Activated CD8-positive, alpha-beta memory T cell treated with anti-CD3 and anti-CD28 coated beads, Interleukin-2, amount 50 U/mL, for 1 hour (primary cell): ENCODE results near the gene MAPK8IP3.

Source experiments
- DNase-seq: peaks from one replicate; pipeline ENCODE4 v3.0.0-alpha.2; 2020; ENCODE audit errors: extremely low read depth

The MAPK8IP3 gene, protein sequence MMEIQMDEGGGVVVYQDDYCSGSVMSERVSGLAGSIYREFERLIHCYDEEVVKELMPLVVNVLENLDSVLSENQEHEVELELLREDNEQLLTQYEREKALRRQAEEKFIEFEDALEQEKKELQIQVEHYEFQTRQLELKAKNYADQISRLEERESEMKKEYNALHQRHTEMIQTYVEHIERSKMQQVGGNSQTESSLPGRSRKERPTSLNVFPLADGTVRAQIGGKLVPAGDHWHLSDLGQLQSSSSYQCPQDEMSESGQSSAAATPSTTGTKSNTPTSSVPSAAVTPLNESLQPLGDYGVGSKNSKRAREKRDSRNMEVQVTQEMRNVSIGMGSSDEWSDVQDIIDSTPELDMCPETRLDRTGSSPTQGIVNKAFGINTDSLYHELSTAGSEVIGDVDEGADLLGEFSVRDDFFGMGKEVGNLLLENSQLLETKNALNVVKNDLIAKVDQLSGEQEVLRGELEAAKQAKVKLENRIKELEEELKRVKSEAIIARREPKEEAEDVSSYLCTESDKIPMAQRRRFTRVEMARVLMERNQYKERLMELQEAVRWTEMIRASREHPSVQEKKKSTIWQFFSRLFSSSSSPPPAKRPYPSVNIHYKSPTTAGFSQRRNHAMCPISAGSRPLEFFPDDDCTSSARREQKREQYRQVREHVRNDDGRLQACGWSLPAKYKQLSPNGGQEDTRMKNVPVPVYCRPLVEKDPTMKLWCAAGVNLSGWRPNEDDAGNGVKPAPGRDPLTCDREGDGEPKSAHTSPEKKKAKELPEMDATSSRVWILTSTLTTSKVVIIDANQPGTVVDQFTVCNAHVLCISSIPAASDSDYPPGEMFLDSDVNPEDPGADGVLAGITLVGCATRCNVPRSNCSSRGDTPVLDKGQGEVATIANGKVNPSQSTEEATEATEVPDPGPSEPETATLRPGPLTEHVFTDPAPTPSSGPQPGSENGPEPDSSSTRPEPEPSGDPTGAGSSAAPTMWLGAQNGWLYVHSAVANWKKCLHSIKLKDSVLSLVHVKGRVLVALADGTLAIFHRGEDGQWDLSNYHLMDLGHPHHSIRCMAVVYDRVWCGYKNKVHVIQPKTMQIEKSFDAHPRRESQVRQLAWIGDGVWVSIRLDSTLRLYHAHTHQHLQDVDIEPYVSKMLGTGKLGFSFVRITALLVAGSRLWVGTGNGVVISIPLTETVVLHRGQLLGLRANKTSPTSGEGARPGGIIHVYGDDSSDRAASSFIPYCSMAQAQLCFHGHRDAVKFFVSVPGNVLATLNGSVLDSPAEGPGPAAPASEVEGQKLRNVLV (N-terminal part only)

DNA sequence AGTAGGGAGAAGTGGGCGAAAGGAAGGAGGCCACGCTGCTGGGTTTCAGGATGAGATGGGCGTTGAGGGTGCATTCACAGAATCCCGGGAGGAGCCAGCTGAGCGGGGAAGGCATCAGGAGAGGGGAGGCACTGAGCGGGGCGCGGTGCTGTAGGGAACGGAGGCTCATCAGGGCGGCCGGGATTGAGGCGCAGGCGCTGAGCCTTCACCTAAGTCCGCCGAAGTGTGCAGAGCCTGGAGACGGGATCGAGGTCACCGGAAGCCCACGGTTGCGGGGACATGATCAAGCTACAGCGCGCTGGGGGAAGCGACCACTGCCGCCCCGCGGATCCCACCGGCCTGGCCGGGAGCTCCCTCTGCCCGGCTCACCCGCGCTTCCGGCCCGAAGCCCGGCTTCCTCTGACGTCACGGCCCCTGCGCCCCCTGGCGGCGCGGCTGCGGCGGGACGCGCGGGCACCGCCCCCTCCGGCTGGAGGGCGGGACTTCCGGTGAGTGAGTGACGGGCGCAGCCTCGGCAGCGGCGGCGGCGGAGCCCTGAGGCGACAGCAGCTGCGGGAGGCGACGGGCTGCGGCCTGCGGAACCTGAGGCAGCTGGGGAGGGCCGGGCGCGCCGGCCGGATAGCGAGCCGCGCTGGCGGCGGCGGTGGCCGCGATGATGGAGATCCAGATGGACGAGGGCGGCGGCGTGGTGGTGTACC, at the start of gene MAPK8IP3:
Gene MAPK8IP3 (plus strand): TSS at position 508 of the 698 bp plus-strand sequence. CDS start 145 bp downstream, at position 653.
- peak; percentile 55 for DNase-seq

DNA sequence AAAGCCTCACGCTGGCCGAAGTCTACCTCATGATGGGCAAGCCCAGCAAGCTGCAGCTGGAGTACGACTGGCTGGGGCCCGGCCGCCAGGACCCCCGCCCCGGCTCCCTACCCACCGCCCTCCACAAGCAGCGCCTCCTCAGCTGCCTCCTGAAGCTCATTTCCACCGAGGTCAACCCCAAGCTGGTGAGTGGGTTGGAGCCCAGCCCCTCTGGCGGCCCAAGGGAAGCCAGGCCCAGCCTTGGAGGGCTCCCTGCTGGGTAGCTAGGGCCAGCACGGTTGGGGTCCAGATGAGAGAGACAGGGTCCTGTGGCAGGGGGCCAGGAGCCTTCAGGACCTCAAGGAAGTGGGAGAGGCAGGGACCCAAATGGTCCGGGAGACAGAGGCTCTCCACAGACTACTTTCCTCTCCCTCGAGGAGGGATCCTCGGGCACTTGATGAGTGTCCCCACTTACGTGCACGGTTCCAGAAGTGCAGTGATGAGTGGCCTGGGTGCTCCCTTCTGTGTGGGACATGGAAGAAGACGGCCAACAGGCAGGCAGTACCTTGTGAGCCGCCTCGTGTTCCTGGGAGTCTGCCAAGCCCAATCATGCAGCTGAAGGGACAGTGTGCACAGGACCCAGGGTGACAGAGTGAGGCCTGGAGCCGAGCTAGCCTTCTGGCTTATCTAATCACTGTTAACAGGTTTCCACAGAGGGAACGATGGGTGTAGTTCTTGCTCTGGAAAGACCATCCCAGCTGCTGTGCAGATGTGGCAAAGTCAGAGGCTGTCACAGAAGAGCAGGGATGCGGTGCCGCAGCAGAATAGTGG, 49.0 kb upstream of the MAPK8IP3 start:
- no peak for DNase-seq

DNA sequence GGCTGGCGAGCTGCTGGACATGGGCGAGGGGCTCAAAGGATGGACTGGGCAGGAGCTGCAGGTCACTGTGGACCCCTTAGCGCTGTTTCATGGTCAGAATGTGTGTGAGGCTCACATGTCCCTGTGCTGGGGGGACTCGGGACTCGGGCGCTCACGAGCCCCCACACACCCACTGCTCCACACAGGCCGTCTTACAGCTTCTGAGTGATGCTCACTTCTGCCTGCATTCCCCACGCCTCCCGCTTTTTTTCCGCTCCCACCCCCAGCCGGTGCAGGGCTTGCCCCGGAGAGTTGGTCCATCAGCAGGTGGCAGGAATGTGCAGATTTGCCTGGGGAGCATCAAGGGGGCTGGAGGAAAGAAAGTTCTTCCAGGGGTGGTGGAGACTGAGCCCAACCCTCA, 48.2 kb upstream of the MAPK8IP3 start:
- no peak for DNase-seq

DNA sequence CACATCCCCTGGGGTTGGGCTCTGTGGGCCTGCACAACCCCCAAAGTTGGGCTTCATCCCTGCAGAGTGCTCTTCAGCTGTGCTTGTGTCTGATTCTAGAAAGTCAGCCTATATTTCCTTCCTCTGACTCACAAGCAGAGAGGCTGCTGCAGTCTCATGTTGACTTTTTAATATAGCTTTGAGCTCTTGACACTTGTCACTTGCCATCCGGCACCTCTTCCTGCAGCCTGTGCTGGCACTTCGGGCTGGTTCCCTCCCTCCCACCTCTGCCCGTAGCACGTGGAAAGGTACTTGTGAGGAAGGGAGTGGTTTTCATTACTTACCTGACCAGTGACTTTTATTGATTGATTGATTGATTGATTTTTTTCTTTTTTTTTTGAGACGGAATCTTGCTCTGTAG, 47.0 kb upstream of the MAPK8IP3 start:
- no peak for DNase-seq

DNA sequence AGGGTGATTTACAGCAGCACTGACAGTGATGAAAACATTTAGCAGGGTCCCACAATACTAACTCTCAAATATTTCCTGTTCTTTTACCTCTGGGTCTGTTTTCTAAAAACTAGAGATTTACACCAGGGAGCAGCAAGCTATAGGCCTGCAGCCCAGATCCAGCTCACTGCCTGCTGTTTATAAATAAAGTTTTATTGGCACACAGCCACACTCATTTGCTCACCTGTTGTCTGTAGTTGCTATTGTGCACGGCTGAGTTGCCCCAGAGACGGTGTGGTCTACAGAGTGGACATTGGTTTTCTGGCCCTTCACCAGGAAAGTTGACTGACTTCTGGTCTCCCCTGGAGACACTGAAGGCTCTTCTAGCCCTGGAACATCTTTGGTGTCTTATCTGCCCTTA, 44.2 kb upstream of the MAPK8IP3 start:
- DNase-seq = no peak

DNA sequence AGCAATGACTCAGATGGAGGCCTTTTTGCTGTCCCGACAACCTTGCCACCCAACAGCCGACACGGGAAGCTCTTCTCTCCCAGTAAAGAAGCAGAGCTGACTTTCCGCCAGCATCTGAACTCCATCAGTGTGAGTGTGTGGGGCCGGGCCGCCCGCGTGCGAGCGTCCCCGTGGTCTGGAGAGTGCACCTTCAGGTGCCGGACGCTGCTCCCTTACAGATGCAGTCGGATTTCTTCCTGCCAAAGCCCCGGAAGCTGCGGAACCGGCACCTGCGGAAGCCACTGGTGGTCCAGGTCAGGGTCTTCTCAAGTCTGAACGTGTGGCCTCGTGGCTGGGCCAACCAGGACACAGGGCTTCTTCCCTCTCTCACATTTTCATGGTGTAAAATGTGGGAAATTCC, 43.5 kb upstream of the MAPK8IP3 start:
- DNase-seq = no peak

DNA sequence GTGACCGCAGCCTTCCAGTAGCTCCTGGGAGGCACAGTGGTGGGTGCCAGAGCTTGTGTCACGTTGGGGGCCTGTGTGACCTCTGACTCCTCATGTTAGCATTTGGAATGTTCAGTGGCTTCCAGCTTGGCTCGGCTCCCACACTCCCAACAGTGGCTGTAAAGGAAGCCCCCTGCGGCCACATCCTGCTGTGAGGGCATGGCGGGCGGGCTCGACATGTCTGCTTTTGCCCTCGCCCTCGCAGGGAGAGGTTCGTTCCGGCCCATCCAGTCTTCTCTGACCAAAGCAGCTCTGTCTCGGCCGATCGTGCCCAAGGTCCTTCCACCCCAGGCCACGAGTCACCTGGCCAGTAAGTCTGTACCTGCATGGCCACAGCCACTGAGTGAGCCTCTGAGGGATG, 40.2 kb upstream of the MAPK8IP3 start:
- DNase-seq = no peak

DNA sequence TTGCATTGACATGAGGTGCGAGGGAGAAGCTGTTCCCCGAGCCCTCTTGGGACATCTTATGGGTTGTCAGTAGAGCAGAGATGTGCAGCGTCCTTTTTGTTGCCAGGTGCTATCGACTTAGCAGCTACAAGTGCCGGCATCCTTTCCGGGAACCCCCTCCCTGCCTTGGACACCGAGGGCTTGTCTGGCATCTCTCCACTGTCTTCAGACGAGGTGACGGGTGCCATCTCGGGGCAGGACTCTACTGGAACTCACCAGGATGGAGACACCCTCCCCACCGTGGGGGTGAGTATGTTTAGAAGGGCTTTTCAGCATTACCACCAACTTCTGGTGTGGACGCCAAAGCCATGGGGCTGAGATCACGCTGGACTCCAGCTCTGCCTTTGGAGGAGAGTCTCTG, 39.7 kb upstream of the MAPK8IP3 start:
- DNase-seq = no peak

DNA sequence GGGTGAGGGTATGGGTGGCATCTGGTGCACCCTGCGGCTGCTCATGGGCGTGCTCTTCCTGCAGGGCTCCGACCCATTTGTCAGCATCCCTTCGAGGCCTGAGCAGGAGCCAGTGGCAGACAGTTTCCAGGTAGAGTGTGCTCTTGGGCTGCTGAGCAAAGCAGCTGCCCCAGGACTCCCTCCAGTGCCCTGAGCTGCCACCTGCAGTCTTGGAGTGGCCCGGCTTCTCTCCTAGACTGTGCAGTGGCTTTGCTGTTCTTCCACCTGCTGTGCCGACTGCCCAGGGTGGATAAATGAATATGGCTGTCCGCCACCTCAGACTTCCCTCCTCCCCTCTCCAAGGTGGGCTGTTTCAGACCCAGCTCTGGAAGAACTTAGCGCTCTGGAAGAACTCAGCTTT, 38.7 kb upstream of the MAPK8IP3 start:
- no peak for DNase-seq

DNA sequence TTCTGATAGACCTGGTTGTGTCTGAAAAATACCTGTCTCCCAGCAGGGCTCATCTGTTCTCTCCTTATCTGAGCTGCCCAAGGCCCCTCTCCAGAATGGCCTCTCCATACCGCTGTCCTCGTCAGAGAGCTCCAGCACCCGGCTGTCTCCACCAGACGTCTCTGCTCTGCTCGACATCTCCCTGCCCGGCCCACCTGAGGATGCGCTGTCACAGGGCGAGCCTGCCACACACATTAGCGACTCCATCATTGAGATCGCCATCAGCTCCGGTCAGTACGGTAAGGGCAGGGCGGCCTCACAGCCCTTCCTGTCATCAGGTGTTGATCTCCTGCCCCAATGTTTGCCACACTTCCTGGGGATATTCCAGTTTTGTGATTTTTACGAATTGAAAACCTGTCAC, 38.1 kb upstream of the MAPK8IP3 start:
- no peak for DNase-seq

DNA sequence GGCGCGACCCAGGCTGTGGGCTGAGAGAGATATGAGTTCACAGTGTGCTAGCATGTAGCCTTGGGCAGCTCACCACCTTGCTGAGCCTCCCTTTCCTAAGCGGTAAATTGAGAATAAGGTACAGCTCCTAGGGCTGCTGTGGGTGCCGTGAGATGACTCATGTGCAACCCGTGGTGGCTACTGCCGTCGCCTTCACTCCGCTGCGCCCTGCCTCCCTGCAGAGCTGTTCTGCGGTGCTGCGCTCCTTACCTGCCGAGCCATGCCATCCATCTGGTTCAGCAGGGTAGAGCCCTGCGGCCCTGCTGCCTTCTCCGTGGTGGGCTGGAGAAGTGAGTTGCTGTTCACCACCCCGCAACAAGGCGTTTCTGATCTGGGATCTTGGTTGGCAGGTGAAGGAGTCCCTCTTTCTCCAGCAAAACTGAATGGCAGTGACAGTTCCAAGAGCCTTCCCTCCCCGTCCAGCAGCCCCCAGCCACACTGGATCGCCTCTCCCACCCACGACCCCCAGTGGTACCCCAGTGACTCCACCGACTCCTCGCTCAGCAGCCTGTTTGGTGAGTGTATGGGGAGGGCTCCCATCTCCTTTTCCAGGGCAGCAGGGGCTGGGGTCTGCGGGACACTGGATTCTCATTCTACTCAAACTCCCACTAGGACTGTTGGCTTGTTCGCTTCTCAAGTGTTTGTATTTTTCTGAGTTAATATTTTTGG, 37.2 kb upstream of the MAPK8IP3 start:
- no peak for DNase-seq

DNA sequence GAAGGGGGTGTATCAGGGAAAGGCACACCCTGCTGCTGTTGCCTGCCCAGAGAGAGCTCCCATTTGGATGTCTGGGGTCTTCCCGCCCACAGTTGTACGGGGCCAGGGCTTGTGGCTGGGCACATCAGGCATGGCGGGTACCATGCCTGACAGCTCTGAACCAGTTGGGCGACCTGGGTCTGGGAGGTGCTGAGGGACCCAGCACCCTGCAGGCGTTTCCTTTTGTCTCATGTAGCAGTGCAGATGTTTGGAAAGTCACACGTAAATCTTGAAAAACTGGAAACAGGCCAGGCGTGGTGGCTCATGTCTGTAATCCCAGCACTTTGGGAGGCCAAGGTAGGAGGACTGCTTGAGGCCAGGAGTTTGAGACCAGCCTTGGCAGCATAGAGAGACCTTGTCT, 36.3 kb upstream of the MAPK8IP3 start:
- no peak for DNase-seq

DNA sequence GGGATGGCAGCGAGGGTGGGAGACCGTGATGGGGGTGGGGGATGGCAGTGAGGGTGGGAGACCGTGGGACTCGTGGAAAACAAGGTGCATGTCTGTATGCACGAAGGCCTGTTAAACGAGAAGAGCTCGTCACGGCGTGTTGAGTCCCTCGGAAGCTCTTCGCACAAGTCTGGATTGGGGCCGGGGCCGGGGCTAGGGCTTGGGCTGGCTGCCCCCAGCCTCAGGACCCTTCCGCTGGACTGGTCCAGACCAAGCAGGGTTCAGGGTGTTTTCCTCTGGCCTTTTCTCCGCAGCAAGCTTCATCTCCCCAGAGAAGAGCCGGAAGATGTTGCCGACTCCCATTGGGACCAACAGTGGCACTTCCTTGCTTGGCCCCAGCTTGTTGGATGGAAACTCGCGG, 35.6 kb upstream of the MAPK8IP3 start:
- no peak for DNase-seq

DNA sequence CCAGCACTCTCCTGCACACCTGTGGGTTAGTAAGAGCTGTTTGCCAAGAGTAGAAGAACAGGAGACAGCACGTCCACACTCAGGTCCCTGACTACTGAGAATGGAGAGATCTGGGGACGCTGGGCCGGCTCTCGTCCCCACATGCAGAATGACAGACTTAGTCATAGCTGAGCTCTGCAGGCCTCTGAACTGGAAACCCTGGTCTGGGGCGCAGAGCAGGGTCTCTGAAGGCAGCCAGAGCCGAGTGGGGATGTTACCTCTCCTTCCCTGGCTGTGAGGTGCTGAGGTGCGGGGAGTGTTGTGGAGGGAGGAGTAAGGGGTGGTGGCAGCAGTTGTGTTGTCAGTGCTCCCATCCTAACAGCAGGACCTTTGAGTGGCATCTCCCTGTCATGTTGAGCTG, 35.1 kb upstream of the MAPK8IP3 start:
- no peak for DNase-seq

DNA sequence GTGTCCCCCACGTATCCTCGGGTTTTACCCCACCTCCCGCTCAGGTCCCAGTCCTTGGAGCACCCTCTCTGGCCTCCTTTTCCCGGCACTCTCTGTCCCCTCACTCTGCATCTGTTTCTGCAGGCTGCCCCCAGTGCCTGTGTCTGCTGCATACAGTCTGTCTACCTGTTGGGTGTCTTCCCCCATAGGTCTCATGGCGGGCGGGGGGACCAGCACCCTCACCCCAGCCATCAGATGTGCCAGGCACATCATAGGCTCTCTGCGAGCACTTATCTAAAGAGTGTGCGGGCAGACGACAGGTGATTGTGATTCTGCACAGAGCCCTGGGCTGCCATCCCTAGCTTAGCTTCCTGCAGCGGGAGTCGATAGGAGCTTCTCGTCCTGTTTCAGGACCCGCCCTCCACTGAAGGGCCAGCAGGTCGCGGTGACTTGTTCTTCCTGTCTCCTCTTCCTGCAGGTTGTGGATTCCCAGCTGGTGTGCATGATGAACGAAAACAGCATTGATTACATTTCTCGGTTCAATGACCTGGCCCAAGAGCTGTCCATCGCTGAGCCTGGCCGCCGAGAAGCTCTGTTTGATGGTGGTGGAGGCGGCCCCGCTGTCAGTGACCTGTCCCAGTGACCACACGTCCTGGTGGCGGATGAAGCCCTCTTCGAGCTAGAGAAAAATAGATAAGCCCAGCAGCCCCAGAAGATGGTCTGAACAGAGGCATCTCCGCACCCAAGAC, 32.4 kb upstream of the MAPK8IP3 start:
- no peak for DNase-seq

DNA sequence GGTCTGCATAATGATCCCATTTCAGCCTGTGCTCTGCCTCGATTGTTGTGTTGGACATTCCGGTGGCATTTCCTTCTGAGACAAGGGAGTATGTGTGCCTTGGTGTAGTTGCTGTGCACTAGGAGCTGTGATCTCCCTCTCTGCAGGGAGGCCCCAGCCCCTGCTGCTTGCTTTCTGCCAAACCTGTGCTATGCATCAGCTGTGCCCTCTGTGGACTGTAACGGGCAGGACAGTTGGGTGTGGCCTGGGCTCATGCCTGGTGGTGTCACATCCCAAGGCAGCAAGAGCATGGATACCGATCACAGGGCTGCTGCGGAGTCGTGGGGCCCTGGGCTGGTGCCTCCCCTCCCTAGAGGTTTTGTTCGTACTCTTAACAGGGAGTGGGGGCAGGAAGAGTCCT, 31.7 kb upstream of the MAPK8IP3 start:
- no peak for DNase-seq

DNA sequence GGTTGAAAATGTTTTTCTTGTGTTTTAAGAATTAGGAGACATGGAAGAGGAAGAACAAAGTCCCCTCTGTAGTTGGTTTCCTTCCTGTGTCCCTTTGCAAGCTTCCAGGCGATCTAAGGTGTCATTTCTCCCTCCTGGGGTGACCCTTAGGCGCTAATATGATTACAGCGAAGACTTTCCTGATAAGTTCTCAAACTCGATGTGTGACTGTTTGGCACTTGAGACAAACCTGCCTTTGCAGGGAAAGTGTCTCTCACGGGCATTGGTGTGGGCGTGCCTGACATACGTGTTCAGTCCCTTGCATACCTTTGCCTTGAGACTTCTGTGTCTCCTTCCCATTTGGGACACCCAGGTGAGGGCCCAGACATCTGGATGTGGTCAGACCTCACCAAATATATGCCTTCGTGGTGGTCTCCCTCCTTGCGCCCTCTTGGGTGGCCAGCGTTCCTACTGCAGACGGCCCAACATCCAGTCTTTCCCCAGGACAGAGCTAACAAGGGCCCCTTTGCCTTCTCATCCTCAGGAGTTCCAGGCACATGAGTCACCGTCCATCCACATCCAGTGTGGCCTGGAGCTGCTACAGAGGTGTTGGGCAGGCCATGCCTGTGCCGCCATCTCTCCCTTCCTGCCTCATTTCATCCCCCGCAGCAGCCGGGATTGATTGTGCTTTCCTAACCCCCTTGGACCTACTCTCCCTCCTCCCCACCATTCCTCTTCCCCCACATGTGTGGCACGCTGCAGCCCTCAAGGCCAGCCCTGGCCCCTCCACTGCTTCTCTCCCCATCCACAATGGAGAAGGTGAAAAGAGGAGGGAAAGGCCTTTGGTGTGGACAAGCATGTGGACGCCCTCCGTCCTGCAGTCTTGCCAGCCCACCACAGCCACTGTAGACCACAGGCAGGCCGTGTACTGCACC, 31.0 kb upstream of the MAPK8IP3 start:
- DNase-seq = no peak

DNA sequence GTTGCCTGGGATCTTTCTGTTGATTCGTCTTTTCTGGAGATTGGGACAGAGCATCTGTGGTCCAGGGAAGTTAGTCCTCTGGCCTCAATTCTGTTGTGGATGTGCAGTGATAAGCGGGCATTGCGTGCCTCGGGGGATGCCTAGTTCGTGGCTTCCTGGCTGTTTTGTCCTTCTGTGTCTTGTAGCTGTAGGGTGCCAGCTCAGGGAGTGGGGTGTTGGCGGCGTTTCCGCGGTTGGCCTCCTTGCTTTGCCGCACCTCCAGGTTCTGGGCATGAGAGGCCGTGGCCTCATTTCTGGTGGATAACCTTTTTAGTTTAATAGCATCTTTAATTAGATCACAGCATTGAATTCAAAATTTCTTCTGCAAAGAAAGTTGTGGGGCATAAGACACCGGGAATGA, 29.3 kb upstream of the MAPK8IP3 start:
- DNase-seq = no peak
